Erythroblast (primary cell): ENCODE measurements around the gene POLR2B.

ENCODE experiments used
- GATA1 ChIP-seq: IDR thresholded peaks from 2 replicates; pipeline ENCODE4 v1.6.1; 2011; ENCODE audit warnings: low read depth, mild to moderate bottlenecking, control low read depth, low read length, moderate library complexity
- POLR2A ChIP-seq: IDR thresholded peaks from 2 replicates; pipeline ENCODE4 v1.6.1; 2011; ENCODE audit warnings: mild to moderate bottlenecking, low read length

- TF ChIP-seq POLR2A (no peak), GATA1 (no peak)
Observed at GRCh38 chr4:57076646-57077045, 98.0 kb downstream of the POLR2B start.
